Esophagus squamous epithelium (tissue), 5 donors: Measurements from ENCODE around the gene C1GALT1. TPM values are rescaled to one million over a fixed set of nuclear protein-coding genes. Genes with fewer than 3 reads are reported as not detected.
A peak's percentile ranks its signal among the peaks of the same experiment; 100 is the strongest.

Experiments used
- DNase-seq: peaks from one replicate; lab custom pipeline; 2025; lab: John Stamatoyannopoulos, UW
- H3K27ac ChIP-seq, 4 donors: fragments of 200-600 bp; sonication (generic); one replicate each; pipeline ENCODE4 v1.5.1; 2016 to 2019; ENCODE audit warnings: mild to moderate bottlenecking in 1 of 4
- H3K27me3 ChIP-seq, 4 donors: fragments of 200-600 bp; sonication (generic); 1 replicate in 3 of 4; 2 replicates in 1 of 4; pipeline versions ENCODE4 v1.5.1 to v1.6.0; 2017 to 2021; ENCODE audit warnings: antibody characterized with exemption in 1 of 4
- H3K36me3 ChIP-seq, 3 donors: fragments of 200-600 bp; sonication (generic); one replicate each; pipeline ENCODE4 v1.5.1; 2016 to 2019
- H3K4me1 ChIP-seq, 3 donors: fragments of 200-600 bp; sonication (generic); one replicate each; pipeline ENCODE4 v1.5.1; 2017 to 2019
- H3K4me3 ChIP-seq, 4 donors: fragments of 200-600 bp; sonication (generic); 1 replicate in 3 of 4; 2 replicates in 1 of 4; pipeline ENCODE4 v1.5.1; 2016 to 2019; ENCODE audit warnings: mild to moderate bottlenecking in 2 of 4, moderate library complexity in 1 of 4
- H3K9me3 ChIP-seq, 3 donors: fragments of 200-600 bp; sonication (generic); one replicate each; pipeline ENCODE4 v1.5.1; 2016 to 2019
- POLR2A ChIP-seq, 4 donors: fragments of 450-650 bp; IDR thresholded peaks; one replicate each; pipeline ENCODE4 v1.6.1; 2017; ENCODE audit warnings: antibody characterized with exemption in 4 of 4, mild to moderate bottlenecking in 4 of 4, moderate library complexity in 3 of 4
- WGBS, 2 donors: methylation state at CpG; one replicate each; pipeline ENCODE4 v1.1.5; 2018; 5-methylcytosine and 5-hydroxymethylcytosine counted together
- intact Hi-C: fragments of 100-400 bp; cut with DNase I; formaldehyde crosslinking; loops from one replicate; pipeline ENCODE4 v1.15.0; 2022
- total RNA-seq, 4 donors: library from RNA; depleted of rRNA; stranded (reverse); fragments of >200 nt; gene quantifications; one replicate each; pipeline ENCODE4 v1.1.0, GENCODE V29; 2016
- TF ChIP-seq, protein P1 (sequence below), 6 experiments: fragments of 450-650 bp in 4 of 6; fragments of 200-600 bp in 2 of 6; sonication (generic) in 2 of 6; IDR thresholded peaks; one replicate each; pipeline ENCODE4 v1.5.1; 2016 to 2019; ENCODE audit warnings: antibody characterized with exemption in 6 of 6, mild to moderate bottlenecking in 4 of 6, moderate library complexity in 4 of 6
- donor health status: DM: yes; HTN: yes; CAD: no.

C1GALT1 gene
- total RNA-seq, 4 donors from 2014 or later, result 40.1 to 56.4 (median 43.9) TPM

DNA sequence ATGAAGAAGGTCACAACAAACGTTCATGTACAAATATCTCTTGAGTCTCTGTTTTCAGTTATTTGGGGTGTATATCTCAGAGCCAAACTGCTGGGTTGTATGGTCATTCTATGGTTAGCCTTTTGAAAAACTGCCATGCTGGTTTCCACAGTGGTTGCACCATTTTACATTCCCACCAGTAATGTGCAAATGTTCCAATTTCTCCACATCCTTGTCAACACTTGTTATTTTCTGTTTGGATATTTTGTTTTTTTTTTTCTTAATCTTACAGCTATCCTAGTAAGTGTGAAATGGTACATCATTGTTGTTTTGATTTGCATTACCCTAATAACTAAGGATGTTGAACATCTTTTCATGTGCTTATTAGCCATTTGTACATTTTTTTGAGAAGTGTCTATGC is 13.0 kb upstream of the C1GALT1 start:
- intact Hi-C loops, result no loop called here
- Histone ChIP-seq H3K36me3 (no peaks in the 10 kb centered on the region), H3K4me1 (no peaks in the 10 kb centered on the region), H3K27ac (no peak overlapping the region), H3K9me3 (no peaks in the 10 kb centered on the region), H3K4me3 (no peak overlapping the region), H3K27me3 (no peaks in the 10 kb centered on the region)
- 79 to 89% methylated on average over 1 of the region's 1 CpG for WGBS, 2 donors
- DNase-seq, result no peak
- TF ChIP-seq POLR2A (IDR thresholded peaks at IDR 0.05), result no peak
- TF ChIP-seq, protein P1, sequence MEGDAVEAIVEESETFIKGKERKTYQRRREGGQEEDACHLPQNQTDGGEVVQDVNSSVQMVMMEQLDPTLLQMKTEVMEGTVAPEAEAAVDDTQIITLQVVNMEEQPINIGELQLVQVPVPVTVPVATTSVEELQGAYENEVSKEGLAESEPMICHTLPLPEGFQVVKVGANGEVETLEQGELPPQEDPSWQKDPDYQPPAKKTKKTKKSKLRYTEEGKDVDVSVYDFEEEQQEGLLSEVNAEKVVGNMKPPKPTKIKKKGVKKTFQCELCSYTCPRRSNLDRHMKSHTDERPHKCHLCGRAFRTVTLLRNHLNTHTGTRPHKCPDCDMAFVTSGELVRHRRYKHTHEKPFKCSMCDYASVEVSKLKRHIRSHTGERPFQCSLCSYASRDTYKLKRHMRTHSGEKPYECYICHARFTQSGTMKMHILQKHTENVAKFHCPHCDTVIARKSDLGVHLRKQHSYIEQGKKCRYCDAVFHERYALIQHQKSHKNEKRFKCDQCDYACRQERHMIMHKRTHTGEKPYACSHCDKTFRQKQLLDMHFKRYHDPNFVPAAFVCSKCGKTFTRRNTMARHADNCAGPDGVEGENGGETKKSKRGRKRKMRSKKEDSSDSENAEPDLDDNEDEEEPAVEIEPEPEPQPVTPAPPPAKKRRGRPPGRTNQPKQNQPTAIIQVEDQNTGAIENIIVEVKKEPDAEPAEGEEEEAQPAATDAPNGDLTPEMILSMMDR (IDR thresholded peaks at IDR 0.05), result no peak

- Histone ChIP-seq H3K36me3 (no peaks in the 10 kb centered on the region), H3K9me3 (no peaks in the 10 kb centered on the region), H3K4me3 (no peak overlapping the region), H3K27me3 (no peaks in the 10 kb centered on the region), H3K27ac (no peak overlapping the region), H3K4me1 (peaks cover 0 to 25% (median 0%) of the 10 kb centered on the region in 3 donors)
- TF ChIP-seq POLR2A (IDR thresholded peaks at IDR 0.05), result no peak
- TF ChIP-seq, protein P1 (IDR thresholded peaks at IDR 0.05), result no peak
- intact Hi-C loops, result no loop called here
- no peak for DNase-seq
- WGBS, 2 donors, result 72 to 81% methylated on average over 6 of the region's 6 CpGs
Observed at GRCh38 chr7:7173956-7174632, 8.2 kb upstream of the C1GALT1 start.

- DNase-seq, result no peak
- Histone ChIP-seq H3K9me3 (no peaks in the 10 kb centered on the region), H3K4me3 (no peak overlapping the region), H3K4me1 (peaks cover 0 to 25% (median 0%) of the 10 kb centered on the region in 3 donors), H3K27ac (no peak overlapping the region), H3K27me3 (no peaks in the 10 kb centered on the region), H3K36me3 (no peaks in the 10 kb centered on the region)
- intact Hi-C loops, result no loop called here
- no peak for TF ChIP-seq POLR2A (IDR thresholded peaks at IDR 0.05)
- TF ChIP-seq, protein P1 (IDR thresholded peaks at IDR 0.05), result no peak
- 36 to 39% methylated on average over 2 of the region's 2 CpGs for WGBS, 2 donors
Observed at GRCh38 chr7:7175075-7175695, 7.2 kb upstream of the C1GALT1 start.

- intact Hi-C loops, result no loop called here
- no peak for TF ChIP-seq POLR2A (IDR thresholded peaks at IDR 0.05)
- TF ChIP-seq, protein P1 (IDR thresholded peaks at IDR 0.05), result no peak
- Histone ChIP-seq H3K9me3 (no peaks in the 10 kb centered on the region), H3K27ac (peak overlapping the region; percentile 31 to 72 (median 42)), H3K36me3 (no peaks in the 10 kb centered on the region), H3K27me3 (no peaks in the 10 kb centered on the region), H3K4me3 (no peak overlapping the region), H3K4me1 (peaks cover 6 to 34% (median 6%) of the 10 kb centered on the region in 3 donors)
- 19 to 21% methylated on average over 4 of the region's 4 CpGs for WGBS, 2 donors
- no peak for DNase-seq
Observed at GRCh38 chr7:7176406-7177043, 5.8 kb upstream of the C1GALT1 start.

DNA sequence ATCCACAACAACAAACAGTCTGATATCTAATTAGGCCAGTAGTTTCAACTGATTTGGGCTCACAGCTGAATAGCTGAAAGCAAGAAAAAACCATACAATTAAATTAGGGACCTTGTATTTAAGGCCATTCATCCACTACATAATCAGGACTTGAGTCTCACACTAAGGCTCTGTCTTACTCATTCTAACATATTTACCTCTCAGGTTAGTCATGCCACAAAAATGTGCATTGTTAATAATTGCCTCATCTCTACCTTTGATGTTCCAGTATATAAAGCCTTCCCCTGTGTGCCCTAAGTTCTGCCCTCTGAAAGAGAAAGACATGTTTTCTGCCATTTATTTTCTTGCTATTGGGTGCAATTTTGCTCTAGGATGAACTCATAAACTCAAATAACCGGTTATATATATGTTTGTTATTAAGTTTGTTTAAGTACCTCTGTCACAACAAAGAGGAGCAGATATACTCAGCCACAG is 5.3 kb upstream of the C1GALT1 start:
- peak overlapping the region; percentile 31 to 72 (median 42) for H3K27ac ChIP-seq
- no peak for DNase-seq
- WGBS, 2 donors, result 50 to 52% methylated on average over 1 of the region's 1 CpG
- peaks cover 6 to 39% (median 8%) of the 10 kb centered on the region in 3 donors for H3K4me1 ChIP-seq
- no peaks in the 10 kb centered on the region for H3K9me3 ChIP-seq
- H3K36me3 ChIP-seq, result no peaks in the 10 kb centered on the region
- no peaks in the 10 kb centered on the region for H3K27me3 ChIP-seq
- intact Hi-C loops, result no loop called here
- TF ChIP-seq, protein P1 (IDR thresholded peaks at IDR 0.05), result no peak
- TF ChIP-seq POLR2A (IDR thresholded peaks at IDR 0.05), result no peak
- H3K4me3 ChIP-seq, result no peak overlapping the region
